ENCODE data around the gene BATF3. TPM values are rescaled to one million over a fixed set of nuclear protein-coding genes. Genes with fewer than 3 reads are reported as not detected.

BATF3 gene
- total and polyA plus RNA-seq, 9 of the 15 experiments (the other 6 are each of a cell fraction or from before 2014, with no cell fraction given) = 0.40 to 3.8 (median 2.0) TPM

GRCh38 chr1:212699104-212699624 lies 476 bp downstream of the BATF3 start (continued):
- TF ChIP-seq, protein P1, sequence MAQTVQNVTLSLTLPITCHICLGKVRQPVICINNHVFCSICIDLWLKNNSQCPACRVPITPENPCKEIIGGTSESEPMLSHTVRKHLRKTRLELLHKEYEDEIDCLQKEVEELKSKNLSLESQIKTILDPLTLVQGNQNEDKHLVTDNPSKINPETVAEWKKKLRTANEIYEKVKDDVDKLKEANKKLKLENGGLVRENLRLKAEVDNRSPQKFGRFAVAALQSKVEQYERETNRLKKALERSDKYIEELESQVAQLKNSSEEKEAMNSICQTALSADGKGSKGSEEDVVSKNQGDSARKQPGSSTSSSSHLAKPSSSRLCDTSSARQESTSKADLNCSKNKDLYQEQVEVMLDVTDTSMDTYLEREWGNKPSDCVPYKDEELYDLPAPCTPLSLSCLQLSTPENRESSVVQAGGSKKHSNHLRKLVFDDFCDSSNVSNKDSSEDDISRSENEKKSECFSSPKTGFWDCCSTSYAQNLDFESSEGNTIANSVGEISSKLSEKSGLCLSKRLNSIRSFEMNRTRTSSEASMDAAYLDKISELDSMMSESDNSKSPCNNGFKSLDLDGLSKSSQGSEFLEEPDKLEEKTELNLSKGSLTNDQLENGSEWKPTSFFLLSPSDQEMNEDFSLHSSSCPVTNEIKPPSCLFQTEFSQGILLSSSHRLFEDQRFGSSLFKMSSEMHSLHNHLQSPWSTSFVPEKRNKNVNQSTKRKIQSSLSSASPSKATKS (CRISPR knock-in tag; IDR thresholded peaks at IDR 0.05) = no peak
- TF ChIP-seq TBL1XR1 (IDR thresholded peaks at IDR 0.05; ENCODE audit: low read length in 2 of 2) = no peak
- no peak; the same call in 1 of the 2 replicates for TF ChIP-seq LEF1 (IDR thresholded peaks at IDR 0.05)
- no peak for TF ChIP-seq PRPF4 (IDR thresholded peaks at IDR 0.05; ENCODE audit: insufficient read depth, low read depth, low read length, poor library complexity, severe bottlenecking)
- peak; percentile 62 for TF ChIP-seq CHD1 (IDR thresholded peaks at IDR 0.05; ENCODE audit: low read length)
- TF ChIP-seq, protein P2, sequence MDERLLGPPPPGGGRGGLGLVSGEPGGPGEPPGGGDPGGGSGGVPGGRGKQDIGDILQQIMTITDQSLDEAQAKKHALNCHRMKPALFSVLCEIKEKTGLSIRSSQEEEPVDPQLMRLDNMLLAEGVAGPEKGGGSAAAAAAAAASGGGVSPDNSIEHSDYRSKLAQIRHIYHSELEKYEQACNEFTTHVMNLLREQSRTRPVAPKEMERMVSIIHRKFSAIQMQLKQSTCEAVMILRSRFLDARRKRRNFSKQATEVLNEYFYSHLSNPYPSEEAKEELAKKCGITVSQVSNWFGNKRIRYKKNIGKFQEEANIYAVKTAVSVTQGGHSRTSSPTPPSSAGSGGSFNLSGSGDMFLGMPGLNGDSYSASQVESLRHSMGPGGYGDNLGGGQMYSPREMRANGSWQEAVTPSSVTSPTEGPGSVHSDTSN (CRISPR knock-in tag; IDR thresholded peaks at IDR 0.05; ENCODE audit: low read depth) = no peak
- TF ChIP-seq, protein P2 (tag; conservative IDR thresholded peaks at IDR 0.05; ENCODE audit: low read depth) = no peak
- no peak for TF ChIP-seq HDAC3 (IDR thresholded peaks at IDR 0.05; ENCODE audit: borderline replicate concordance, partially characterized antibody)
- TF ChIP-seq ZNF449 (CRISPR knock-in tag; IDR thresholded peaks at IDR 0.05) = no peak
- TF ChIP-seq NFIC (IDR thresholded peaks at IDR 0.05) = peak; percentile 59
- TF ChIP-seq XRCC5 (IDR thresholded peaks at IDR 0.05; ENCODE audit: low read depth, low read length) = no peak
- no peak for TF ChIP-seq ILK (tag; IDR thresholded peaks at IDR 0.05; ENCODE audit: borderline replicate concordance, low read depth)
- peak; percentile 72 for TF ChIP-seq USF2 (CRISPR knock-in tag; IDR thresholded peaks at IDR 0.05)
- peak; percentile 70; the same call in 1 of the 2 replicates for TF ChIP-seq RAD51 (IDR thresholded peaks at IDR 0.05; ENCODE audit: borderline replicate concordance, low read depth)
- TF ChIP-seq ESRRB (CRISPR knock-in tag; IDR thresholded peaks at IDR 0.05; ENCODE audit: borderline replicate concordance) = no peak
- TF ChIP-seq, protein P3, sequence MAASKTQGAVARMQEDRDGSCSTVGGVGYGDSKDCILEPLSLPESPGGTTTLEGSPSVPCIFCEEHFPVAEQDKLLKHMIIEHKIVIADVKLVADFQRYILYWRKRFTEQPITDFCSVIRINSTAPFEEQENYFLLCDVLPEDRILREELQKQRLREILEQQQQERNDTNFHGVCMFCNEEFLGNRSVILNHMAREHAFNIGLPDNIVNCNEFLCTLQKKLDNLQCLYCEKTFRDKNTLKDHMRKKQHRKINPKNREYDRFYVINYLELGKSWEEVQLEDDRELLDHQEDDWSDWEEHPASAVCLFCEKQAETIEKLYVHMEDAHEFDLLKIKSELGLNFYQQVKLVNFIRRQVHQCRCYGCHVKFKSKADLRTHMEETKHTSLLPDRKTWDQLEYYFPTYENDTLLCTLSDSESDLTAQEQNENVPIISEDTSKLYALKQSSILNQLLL (CRISPR knock-in tag; IDR thresholded peaks at IDR 0.05; ENCODE audit: borderline replicate concordance) = no peak
- TF ChIP-seq FUS (optimal IDR thresholded peaks at IDR 0.05; ENCODE audit: low read depth, low read length) = no peak
- TF ChIP-seq U2AF1 (optimal IDR thresholded peaks at IDR 0.05; ENCODE audit: low read depth, low read length) = no peak
- no peak for TF ChIP-seq DNMT1 (IDR thresholded peaks at IDR 0.05)
